MM.1S (cell line): ENCODE data around the gene GPRIN3.

ENCODE experiments used
- CTCF ChIP-seq: fragments of 300-600 bp; sonication (generic); IDR thresholded peaks from 2 replicates; pipeline ENCODE4 v1.5.1; 2016; ENCODE audit warnings: antibody characterized with exemption, low read length, mixed read lengths
- EZH2 ChIP-seq: fragments of 300-600 bp; sonication (generic); optimal IDR thresholded peaks from 2 replicates; pipeline ENCODE3; 2017; ENCODE audit warnings: low read depth, mild to moderate bottlenecking, antibody characterized with exemption, low read length, mixed read lengths

- TF ChIP-seq CTCF, result no peak
- no peak for TF ChIP-seq EZH2
Observed at GRCh38 chr4:89222170-89222569, 85.4 kb downstream of the GPRIN3 start.
